Fibroblast of mammary gland (primary cell): ENCODE data around the gene GJD4.
A peak's percentile ranks its signal among the peaks of the same experiment; 100 is the strongest.

Experiments used
- DNase-seq: peaks from one replicate; pipeline ENCODE4 v3.0.0-alpha.2; 2010; ENCODE audit warnings: low read depth
- H3K4me3 ChIP-seq: 2 replicates; pipeline ENCODE4 v1.5.1; 2011; ENCODE audit warnings: low read depth, mild to moderate bottlenecking, low read length, moderate library complexity; ENCODE audit not compliant: control insufficient read depth
- TF ChIP-seq, protein P1 (sequence below): conservative IDR thresholded peaks from 2 replicates; pipeline ENCODE4 v1.5.1; 2011; ENCODE audit warnings: low read depth, low read length, inconsistent platforms; ENCODE audit not compliant: control insufficient read depth, insufficient read depth

The GJD4 gene

DNA sequence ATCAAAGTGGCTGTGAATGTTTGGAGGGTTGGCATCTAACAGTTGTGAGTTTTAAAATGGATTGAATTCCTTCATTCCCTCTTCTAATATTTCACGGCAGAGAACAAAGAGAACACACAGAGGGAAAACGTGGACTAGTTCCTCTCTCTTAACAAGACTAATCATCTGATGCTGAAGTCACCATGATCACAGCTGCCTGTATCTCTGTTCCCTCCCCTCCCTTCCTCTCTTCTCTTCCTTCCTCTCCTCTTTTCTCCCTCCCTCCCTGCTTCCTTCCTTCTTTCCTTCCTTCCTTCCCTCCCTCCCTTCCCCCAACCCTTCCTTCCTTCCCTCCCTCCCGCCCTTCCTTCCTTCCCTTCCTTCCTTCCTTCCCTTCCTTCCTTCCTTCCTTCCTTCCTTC lies 10.0 kb upstream of the GJD4 start:
- TF ChIP-seq, protein P1, sequence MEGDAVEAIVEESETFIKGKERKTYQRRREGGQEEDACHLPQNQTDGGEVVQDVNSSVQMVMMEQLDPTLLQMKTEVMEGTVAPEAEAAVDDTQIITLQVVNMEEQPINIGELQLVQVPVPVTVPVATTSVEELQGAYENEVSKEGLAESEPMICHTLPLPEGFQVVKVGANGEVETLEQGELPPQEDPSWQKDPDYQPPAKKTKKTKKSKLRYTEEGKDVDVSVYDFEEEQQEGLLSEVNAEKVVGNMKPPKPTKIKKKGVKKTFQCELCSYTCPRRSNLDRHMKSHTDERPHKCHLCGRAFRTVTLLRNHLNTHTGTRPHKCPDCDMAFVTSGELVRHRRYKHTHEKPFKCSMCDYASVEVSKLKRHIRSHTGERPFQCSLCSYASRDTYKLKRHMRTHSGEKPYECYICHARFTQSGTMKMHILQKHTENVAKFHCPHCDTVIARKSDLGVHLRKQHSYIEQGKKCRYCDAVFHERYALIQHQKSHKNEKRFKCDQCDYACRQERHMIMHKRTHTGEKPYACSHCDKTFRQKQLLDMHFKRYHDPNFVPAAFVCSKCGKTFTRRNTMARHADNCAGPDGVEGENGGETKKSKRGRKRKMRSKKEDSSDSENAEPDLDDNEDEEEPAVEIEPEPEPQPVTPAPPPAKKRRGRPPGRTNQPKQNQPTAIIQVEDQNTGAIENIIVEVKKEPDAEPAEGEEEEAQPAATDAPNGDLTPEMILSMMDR, result no peak
- no peak overlapping the region for H3K4me3 ChIP-seq
- DNase-seq, result no peak

DNA sequence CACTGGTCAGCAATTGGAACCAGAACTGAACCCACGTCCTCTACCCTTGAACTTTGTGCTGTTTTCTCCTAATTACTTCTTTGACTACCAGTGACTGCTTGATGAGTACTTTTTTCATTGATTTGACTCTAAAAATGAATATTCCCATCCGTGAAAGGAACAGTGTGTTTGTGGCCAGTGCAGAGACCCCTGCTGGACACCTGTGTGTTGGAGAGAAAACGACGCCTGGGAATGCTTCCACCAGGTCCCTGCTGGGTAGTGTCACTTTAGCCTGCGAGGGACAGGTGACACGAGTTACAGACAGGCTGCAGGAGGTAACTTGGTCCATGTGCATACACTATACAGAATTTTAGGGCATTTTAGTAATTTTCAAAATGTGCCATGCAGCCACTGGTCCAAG lies 6.8 kb upstream of the GJD4 start:
- no peak for DNase-seq
- TF ChIP-seq, protein P1, result peak; percentile 45
- no peak overlapping the region for H3K4me3 ChIP-seq

DNA sequence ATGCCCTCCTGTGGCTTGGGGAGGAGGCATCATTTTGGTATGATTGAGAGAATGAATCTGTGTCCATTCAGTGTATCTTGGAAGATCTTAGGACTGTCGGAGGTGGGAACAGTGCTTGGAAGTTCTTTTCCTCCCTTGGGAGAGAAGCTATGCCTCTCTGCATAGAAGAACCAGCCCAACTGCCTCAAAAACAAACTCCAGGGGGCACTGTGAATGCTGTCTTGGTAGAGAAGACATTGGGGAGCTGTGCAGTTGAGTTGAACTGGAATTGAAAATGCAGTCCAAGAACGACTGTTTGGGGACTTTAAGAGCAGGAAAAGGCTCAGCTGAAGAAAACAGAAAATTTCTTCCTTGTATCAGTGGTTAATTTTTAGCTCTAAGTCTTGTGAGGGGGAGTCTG lies 4.9 kb upstream of the GJD4 start:
- H3K4me3 ChIP-seq, result no peak overlapping the region
- DNase-seq, result no peak
- TF ChIP-seq, protein P1, result peak; percentile 28

DNA sequence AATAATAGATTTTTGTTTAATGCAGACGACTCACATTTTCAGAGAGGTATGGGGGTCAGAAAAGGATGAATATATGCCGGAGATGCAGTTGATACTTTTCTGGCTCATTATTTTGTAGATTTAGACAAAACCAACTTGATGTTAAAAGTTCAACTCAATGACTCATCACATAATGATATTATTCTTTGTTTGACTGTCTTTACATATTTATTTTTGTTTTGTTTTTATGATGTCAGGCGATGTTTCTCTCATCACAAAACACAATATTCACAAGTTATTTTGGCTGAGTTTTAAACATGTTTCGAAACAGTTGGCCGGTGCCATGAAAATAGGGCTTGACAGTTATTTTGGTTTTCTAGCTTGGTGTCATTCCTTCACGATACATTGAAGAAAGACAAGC lies 1.3 kb downstream of the GJD4 start:
- TF ChIP-seq, protein P1, result no peak
- DNase-seq, result peak; percentile 33
- H3K4me3 ChIP-seq, result no peak overlapping the region

DNA sequence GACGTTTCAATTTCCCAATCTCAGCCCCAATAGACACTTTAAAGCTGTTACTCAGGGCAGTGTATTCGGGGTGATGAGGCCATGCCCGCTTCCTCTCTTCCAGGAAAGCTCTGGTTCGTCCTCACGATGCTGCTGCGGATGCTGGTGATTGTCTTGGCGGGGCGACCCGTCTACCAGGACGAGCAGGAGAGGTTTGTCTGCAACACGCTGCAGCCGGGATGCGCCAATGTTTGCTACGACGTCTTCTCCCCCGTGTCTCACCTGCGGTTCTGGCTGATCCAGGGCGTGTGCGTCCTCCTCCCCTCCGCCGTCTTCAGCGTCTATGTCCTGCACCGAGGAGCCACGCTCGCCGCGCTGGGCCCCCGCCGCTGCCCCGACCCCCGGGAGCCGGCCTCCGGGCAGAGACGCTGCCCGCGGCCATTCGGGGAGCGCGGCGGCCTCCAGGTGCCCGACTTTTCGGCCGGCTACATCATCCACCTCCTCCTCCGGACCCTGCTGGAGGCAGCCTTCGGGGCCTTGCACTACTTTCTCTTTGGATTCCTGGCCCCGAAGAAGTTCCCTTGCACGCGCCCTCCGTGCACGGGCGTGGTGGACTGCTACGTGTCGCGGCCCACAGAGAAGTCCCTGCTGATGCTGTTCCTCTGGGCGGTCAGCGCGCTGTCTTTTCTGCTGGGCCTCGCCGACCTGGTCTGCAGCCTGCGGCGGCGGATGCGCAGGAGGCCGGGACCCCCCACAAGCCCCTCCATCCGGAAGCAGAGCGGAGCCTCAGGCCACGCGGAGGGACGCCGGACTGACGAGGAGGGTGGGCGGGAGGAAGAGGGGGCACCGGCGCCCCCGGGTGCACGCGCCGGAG lies 2.6 kb downstream of the GJD4 start:
- no peak for DNase-seq
- peak overlapping the region; percentile 22 for H3K4me3 ChIP-seq
- TF ChIP-seq, protein P1, result no peak

DNA sequence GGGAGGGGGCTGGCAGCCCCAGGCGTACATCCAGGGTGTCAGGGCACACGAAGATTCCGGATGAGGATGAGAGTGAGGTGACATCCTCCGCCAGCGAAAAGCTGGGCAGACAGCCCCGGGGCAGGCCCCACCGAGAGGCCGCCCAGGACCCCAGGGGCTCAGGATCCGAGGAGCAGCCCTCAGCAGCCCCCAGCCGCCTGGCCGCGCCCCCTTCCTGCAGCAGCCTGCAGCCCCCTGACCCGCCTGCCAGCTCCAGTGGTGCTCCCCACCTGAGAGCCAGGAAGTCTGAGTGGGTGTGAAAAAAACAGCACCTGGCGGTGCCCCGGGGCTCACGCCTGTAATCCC lies 3.2 kb downstream of the GJD4 start:
- TF ChIP-seq, protein P1, result no peak
- no peak for DNase-seq
- peak overlapping the region; percentile 22 for H3K4me3 ChIP-seq
